Measurements from ENCODE around the gene STAC3. TPM values are rescaled to one million over a fixed set of nuclear protein-coding genes. Genes with fewer than 3 reads are reported as not detected.

STAC3 gene
- total and polyA plus RNA-seq, 12 donors: 0.30 to 2.9 (median 0.98) TPM

GRCh38 chr12:57216014-57216911 is 34.7 kb downstream of the STAC3 start, which contains the start of gene NXPH4:
TSS of gene NXPH4 (plus strand) at chr12:57216794. CDS start at chr12:57216970, 176 bp downstream.
- Histone ChIP-seq H3K4me1 (peaks cover 10 to 64% (median 46%) of the 10 kb centered on the region in 9 donors), H3K27ac (peak within 1 kb of the TSS in 1 of 10 donors; percentile 43), H3K27me3 (peaks cover 8 to 78% (median 62%) of the 10 kb centered on the region in 7 donors), H3K36me3 (peaks cover 0 to 26% (median 0%) of the 10 kb centered on the region in 9 donors), H3K9me3 (no peaks in the 10 kb centered on the region), H3K4me3 (peak within 1 kb of the TSS; percentile 40 to 65 (median 53))
- 1% methylated on average over 83 to 102 of the region's 102 CpGs for WGBS, 2 donors
- DNase-seq (peak in 1 of 2 donors; percentile 57), ATAC-seq (peak in 1 of 8 donors; percentile 2)
- intact Hi-C loops (cut with DNase I): loop anchor here in 1 of 10 donors (10.0 kb wide), 1 partner anchor 249 kb away; no protein-coding TSS in a partner anchor
- no peak for TF ChIP-seq CTCF (IDR thresholded peaks at IDR 0.05)

GRCh38 chr12:57215668-57216013 is 35.3 kb downstream of the STAC3 start:
- H3K4me3 ChIP-seq: peak overlapping the region in 2 of 10 donors; percentile 57 to 61

GRCh38 chr12:57215065-57215464 is 35.9 kb downstream of the STAC3 start:
- Histone ChIP-seq H3K27me3 (peaks cover 8 to 66% (median 50%) of the 10 kb centered on the region in 7 donors), H3K9me3 (no peaks in the 10 kb centered on the region), H3K4me3 (no peak overlapping the region), H3K27ac (no peak overlapping the region), H3K36me3 (peaks cover 0 to 38% (median 5%) of the 10 kb centered on the region in 9 donors), H3K4me1 (peaks cover 10 to 60% (median 46%) of the 10 kb centered on the region in 9 donors)
- DNase-seq: no peak
- WGBS, 2 donors: 37 to 40% methylated on average over 11 of the region's 11 CpGs
- ATAC-seq: no peak
- TF ChIP-seq CTCF (IDR thresholded peaks at IDR 0.05): no peak
- intact Hi-C loops (cut with DNase I): loop anchor here in 2 of 10 donors (2.0 to 10.0 kb wide), 2 partner anchors 24 to 250 kb away; no protein-coding TSS in a partner anchor

More at GRCh38 chr12:57215668-57216013, 35.3 kb downstream of the STAC3 start:
- Histone ChIP-seq H3K27ac (no peak overlapping the region), H3K36me3 (peaks cover 0 to 32% (median 5%) of the 10 kb centered on the region in 9 donors), H3K9me3 (no peaks in the 10 kb centered on the region), H3K4me1 (peaks cover 10 to 64% (median 46%) of the 10 kb centered on the region in 9 donors), H3K27me3 (peaks cover 8 to 72% (median 56%) of the 10 kb centered on the region in 7 donors)
- peak in 1 of 8 donors; percentile 0 for ATAC-seq
- TF ChIP-seq CTCF (IDR thresholded peaks at IDR 0.05): no peak
- 16% methylated on average over 7 of the region's 7 CpGs for WGBS, 2 donors
- DNase-seq: no peak
- intact Hi-C loops (cut with DNase I): loop anchor here in 2 of 10 donors (2.0 to 10.0 kb wide), 2 partner anchors 23 to 249 kb away; no protein-coding TSS in a partner anchor

- H3K27me3 ChIP-seq: peaks cover 8 to 60% (median 43%) of the 10 kb centered on the region in 7 donors
- H3K4me3 ChIP-seq: no peak overlapping the region
- ATAC-seq (peak; percentile 29 to 80 (median 62)), DNase-seq (peak; percentile 64)
- WGBS, 2 donors: 2 to 4% methylated on average over 14 of the region's 14 CpGs
- H3K27ac ChIP-seq: peak overlapping the region in 1 of 10 donors; percentile 49
- TF ChIP-seq CTCF (IDR thresholded peaks at IDR 0.05): peak; percentile 51 to 80 (median 73)
- H3K9me3 ChIP-seq: no peaks in the 10 kb centered on the region
- intact Hi-C loops (cut with DNase I): loop anchor here in 6 of 10 donors (1.0 to 10.0 kb wide), 4 partner anchors 24 to 250 kb away; no protein-coding TSS in a partner anchor
- H3K36me3 ChIP-seq: peaks cover 0 to 44% (median 5%) of the 10 kb centered on the region in 9 donors
- peaks cover 10 to 61% (median 48%) of the 10 kb centered on the region in 9 donors for H3K4me1 ChIP-seq
Observed at GRCh38 chr12:57214398-57214781, 36.6 kb downstream of the STAC3 start.

Data from heart right ventricle (tissue), 16 donors.